Measurements from ENCODE around the gene GPR161. TPM values are rescaled to one million over a fixed set of nuclear protein-coding genes. Genes with fewer than 3 reads are reported as not detected.

GPR161 gene
- total and polyA plus RNA-seq, 2 experiments from 2014 or later = 7.9 to 11.6 TPM

DNA sequence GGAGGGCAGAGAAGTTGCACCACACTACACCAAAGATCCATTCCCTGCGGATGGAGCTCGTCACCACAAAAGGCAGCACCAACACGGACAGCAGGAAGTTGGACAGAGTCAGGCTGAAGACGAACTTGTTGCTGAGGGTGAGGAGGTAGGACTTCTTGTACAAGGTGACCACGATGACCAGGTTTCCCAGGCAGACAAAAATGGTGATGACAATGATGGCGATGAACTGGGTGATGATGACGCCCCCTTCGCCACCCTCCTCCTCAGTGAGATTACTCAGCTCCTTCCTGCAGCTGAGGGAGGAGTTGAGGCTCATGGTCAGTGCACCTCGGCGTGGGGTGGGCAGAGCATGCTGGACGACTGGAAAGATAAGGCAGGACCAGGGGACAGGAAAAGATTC is 32.2 kb downstream of the GPR161 start:
- Mint-ChIP-seq H3K36me3 (ENCODE audit: low read depth) (no peaks in the 10 kb centered on the region; the same call in 2 of the 3 replicates), H3K27ac (no peak overlapping the region), H3K4me3 (no peak overlapping the region), H3K4me1 (peaks cover 12% of the 10 kb centered on the region), H3K9me3 (no peaks in the 10 kb centered on the region), H3K27me3 (ENCODE audit: insufficient read depth, low read depth, poor library complexity) (peaks cover 6% of the 10 kb centered on the region)
- DNase-seq (ENCODE audit: low spot score) (no peak), ATAC-seq (no peak)
- Histone ChIP-seq H3K4me3 (no peak overlapping the region), H3K4me1 (ENCODE audit: insufficient read depth) (no peaks in the 10 kb centered on the region), H3K36me3 (ENCODE audit: insufficient read depth) (no peaks in the 10 kb centered on the region), H3K9me2 (ENCODE audit: insufficient read depth) (no peaks in the 10 kb centered on the region), H3F3A (replicated peaks; ENCODE audit: low read depth) (no peaks in the 10 kb centered on the region), H3K27me3 (ENCODE audit: insufficient read depth) (no peaks in the 10 kb centered on the region), H2AFZ (no peak overlapping the region), H3K27ac (ENCODE audit: low read depth) (no peak overlapping the region), H3K4me2 (no peak overlapping the region), H3K79me2 (replicated peaks; ENCODE audit: insufficient read depth) (no peaks in the 10 kb centered on the region), H4K20me1 (replicated peaks; ENCODE audit: insufficient read depth) (no peaks in the 10 kb centered on the region)
- TF ChIP-seq, protein P1, sequence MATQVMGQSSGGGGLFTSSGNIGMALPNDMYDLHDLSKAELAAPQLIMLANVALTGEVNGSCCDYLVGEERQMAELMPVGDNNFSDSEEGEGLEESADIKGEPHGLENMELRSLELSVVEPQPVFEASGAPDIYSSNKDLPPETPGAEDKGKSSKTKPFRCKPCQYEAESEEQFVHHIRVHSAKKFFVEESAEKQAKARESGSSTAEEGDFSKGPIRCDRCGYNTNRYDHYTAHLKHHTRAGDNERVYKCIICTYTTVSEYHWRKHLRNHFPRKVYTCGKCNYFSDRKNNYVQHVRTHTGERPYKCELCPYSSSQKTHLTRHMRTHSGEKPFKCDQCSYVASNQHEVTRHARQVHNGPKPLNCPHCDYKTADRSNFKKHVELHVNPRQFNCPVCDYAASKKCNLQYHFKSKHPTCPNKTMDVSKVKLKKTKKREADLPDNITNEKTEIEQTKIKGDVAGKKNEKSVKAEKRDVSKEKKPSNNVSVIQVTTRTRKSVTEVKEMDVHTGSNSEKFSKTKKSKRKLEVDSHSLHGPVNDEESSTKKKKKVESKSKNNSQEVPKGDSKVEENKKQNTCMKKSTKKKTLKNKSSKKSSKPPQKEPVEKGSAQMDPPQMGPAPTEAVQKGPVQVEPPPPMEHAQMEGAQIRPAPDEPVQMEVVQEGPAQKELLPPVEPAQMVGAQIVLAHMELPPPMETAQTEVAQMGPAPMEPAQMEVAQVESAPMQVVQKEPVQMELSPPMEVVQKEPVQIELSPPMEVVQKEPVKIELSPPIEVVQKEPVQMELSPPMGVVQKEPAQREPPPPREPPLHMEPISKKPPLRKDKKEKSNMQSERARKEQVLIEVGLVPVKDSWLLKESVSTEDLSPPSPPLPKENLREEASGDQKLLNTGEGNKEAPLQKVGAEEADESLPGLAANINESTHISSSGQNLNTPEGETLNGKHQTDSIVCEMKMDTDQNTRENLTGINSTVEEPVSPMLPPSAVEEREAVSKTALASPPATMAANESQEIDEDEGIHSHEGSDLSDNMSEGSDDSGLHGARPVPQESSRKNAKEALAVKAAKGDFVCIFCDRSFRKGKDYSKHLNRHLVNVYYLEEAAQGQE (IDR thresholded peaks at IDR 0.05; ENCODE audit: unreplicated experiment) = no peak
- TF ChIP-seq JUNB (IDR thresholded peaks at IDR 0.05; ENCODE audit: unreplicated experiment) (no peak), ZNF114 (CRISPR knock-in tag; IDR thresholded peaks at IDR 0.05) (no peak), EZH2phosphoT487 (IDR thresholded peaks at IDR 0.05; ENCODE audit: unreplicated experiment) (no peak), NANOG (IDR thresholded peaks at IDR 0.05; ENCODE audit: borderline replicate concordance) (no peak), ZNF331 (CRISPR knock-in tag; IDR thresholded peaks at IDR 0.05; ENCODE audit: low read depth) (no peak), CREB1 (CRISPR knock-in tag; IDR thresholded peaks at IDR 0.05; ENCODE audit: low read depth) (no peak), STAT1 (IDR thresholded peaks at IDR 0.05; ENCODE audit: unreplicated experiment) (no peak)
- TF ChIP-seq, protein P2, sequence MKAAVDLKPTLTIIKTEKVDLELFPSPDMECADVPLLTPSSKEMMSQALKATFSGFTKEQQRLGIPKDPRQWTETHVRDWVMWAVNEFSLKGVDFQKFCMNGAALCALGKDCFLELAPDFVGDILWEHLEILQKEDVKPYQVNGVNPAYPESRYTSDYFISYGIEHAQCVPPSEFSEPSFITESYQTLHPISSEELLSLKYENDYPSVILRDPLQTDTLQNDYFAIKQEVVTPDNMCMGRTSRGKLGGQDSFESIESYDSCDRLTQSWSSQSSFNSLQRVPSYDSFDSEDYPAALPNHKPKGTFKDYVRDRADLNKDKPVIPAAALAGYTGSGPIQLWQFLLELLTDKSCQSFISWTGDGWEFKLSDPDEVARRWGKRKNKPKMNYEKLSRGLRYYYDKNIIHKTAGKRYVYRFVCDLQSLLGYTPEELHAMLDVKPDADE (IDR thresholded peaks at IDR 0.05) = no peak
- TF ChIP-seq, protein P3, sequence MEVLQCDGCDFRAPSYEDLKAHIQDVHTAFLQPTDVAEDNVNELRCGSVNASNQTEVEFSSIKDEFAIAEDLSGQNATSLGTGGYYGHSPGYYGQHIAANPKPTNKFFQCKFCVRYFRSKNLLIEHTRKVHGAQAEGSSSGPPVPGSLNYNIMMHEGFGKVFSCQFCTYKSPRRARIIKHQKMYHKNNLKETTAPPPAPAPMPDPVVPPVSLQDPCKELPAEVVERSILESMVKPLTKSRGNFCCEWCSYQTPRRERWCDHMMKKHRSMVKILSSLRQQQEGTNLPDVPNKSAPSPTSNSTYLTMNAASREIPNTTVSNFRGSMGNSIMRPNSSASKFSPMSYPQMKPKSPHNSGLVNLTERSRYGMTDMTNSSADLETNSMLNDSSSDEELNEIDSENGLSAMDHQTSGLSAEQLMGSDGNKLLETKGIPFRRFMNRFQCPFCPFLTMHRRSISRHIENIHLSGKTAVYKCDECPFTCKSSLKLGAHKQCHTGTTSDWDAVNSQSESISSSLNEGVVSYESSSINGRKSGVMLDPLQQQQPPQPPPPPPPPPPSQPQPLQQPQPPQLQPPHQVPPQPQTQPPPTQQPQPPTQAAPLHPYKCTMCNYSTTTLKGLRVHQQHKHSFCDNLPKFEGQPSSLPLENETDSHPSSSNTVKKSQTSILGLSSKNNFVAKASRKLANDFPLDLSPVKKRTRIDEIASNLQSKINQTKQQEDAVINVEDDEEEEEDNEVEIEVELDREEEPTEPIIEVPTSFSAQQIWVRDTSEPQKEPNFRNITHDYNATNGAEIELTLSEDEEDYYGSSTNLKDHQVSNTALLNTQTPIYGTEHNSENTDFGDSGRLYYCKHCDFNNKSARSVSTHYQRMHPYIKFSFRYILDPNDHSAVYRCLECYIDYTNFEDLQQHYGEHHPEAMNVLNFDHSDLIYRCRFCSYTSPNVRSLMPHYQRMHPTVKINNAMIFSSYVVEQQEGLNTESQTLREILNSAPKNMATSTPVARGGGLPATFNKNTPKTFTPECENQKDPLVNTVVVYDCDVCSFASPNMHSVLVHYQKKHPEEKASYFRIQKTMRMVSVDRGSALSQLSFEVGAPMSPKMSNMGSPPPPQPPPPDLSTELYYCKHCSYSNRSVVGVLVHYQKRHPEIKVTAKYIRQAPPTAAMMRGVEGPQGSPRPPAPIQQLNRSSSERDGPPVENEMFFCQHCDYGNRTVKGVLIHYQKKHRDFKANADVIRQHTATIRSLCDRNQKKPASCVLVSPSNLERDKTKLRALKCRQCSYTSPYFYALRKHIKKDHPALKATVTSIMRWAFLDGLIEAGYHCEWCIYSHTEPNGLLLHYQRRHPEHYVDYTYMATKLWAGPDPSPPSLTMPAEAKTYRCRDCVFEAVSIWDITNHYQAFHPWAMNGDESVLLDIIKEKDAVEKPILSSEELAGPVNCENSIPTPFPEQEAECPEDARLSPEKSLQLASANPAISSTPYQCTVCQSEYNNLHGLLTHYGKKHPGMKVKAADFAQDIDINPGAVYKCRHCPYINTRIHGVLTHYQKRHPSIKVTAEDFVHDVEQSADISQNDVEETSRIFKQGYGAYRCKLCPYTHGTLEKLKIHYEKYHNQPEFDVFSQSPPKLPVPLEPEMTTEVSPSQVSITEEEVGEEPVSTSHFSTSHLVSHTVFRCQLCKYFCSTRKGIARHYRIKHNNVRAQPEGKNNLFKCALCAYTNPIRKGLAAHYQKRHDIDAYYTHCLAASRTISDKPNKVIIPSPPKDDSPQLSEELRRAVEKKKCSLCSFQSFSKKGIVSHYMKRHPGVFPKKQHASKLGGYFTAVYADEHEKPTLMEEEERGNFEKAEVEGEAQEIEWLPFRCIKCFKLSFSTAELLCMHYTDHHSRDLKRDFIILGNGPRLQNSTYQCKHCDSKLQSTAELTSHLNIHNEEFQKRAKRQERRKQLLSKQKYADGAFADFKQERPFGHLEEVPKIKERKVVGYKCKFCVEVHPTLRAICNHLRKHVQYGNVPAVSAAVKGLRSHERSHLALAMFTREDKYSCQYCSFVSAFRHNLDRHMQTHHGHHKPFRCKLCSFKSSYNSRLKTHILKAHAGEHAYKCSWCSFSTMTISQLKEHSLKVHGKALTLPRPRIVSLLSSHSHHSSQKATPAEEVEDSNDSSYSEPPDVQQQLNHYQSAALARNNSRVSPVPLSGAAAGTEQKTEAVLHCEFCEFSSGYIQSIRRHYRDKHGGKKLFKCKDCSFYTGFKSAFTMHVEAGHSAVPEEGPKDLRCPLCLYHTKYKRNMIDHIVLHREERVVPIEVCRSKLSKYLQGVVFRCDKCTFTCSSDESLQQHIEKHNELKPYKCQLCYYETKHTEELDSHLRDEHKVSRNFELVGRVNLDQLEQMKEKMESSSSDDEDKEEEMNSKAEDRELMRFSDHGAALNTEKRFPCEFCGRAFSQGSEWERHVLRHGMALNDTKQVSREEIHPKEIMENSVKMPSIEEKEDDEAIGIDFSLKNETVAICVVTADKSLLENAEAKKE (CRISPR knock-in tag; IDR thresholded peaks at IDR 0.05) = no peak
- TF ChIP-seq, protein P4, sequence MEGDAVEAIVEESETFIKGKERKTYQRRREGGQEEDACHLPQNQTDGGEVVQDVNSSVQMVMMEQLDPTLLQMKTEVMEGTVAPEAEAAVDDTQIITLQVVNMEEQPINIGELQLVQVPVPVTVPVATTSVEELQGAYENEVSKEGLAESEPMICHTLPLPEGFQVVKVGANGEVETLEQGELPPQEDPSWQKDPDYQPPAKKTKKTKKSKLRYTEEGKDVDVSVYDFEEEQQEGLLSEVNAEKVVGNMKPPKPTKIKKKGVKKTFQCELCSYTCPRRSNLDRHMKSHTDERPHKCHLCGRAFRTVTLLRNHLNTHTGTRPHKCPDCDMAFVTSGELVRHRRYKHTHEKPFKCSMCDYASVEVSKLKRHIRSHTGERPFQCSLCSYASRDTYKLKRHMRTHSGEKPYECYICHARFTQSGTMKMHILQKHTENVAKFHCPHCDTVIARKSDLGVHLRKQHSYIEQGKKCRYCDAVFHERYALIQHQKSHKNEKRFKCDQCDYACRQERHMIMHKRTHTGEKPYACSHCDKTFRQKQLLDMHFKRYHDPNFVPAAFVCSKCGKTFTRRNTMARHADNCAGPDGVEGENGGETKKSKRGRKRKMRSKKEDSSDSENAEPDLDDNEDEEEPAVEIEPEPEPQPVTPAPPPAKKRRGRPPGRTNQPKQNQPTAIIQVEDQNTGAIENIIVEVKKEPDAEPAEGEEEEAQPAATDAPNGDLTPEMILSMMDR (conservative IDR thresholded peaks at IDR 0.05; ENCODE audit: low read depth in 2 of 2) = no peak
